SK-N-SH (cell line): ENCODE results near the gene IL6ST. TPM values are rescaled to one million over a fixed set of nuclear protein-coding genes. Genes with fewer than 3 reads are reported as not detected.

ENCODE experiments used
- CTCF ChIA-PET: fragments of 300-600, 350-600 bp; formaldehyde crosslinking; extraction: SDS; loops from one replicate; lab custom pipeline; 2021; lab: Yijun Ruan, JAX
- POLR2A ChIA-PET: fragments of 350-600 bp; sonication (Branson Sonifier 250); formaldehyde crosslinking; extraction: SDS; loops from one replicate; lab custom pipeline; 2020; ENCODE audit warnings: antibody characterized with exemption, inconsistent platforms; lab: Yijun Ruan, JAX
- DNase-seq: peaks from one replicate; pipeline ENCODE4 v3.0.0; 2012
- H2AFZ ChIP-seq: fragments of 200-600 bp; sonication (generic); 2 replicates; pipeline ENCODE4 v1.8.1; 2016; ENCODE audit warnings: antibody characterized with exemption, mild to moderate bottlenecking, low read depth
- H3F3A ChIP-seq: fragments of 200-600 bp; sonication (generic); replicated peaks from 2 replicates; pipeline ENCODE3; 2016; ENCODE audit warnings: antibody characterized with exemption, mild to moderate bottlenecking; ENCODE audit not compliant: insufficient read depth
- H3K27ac ChIP-seq, 2 experiments: fragments of 200-500 bp in 1 of 2; fragments of 200-600 bp in 1 of 2; sonication (Bioruptor generic) in 1 of 2; sonication (generic), shearing (Covaris generic) in 1 of 2; 2 replicates each; pipeline versions ENCODE4 v1.5.1 to v1.6.1; 2014 to 2016; ENCODE audit warnings: low read depth in 2 of 2, inconsistent platforms in 1 of 2, low read length in 1 of 2, mild to moderate bottlenecking in 1 of 2, mixed read lengths in 1 of 2
- H3K27me3 ChIP-seq: fragments of 200-600 bp; sonication (generic), shearing (Covaris generic); 2 replicates; pipeline ENCODE4 v1.6.1; 2016; ENCODE audit warnings: mixed run types; ENCODE audit not compliant: insufficient read depth
- H3K36me3 ChIP-seq, 2 experiments: fragments of 200-500 bp in 1 of 2; fragments of 200-600 bp in 1 of 2; sonication (Bioruptor generic) in 1 of 2; sonication (generic) in 1 of 2; replicated peaks in 1 of 2; 2 replicates each; pipeline versions ENCODE3 to v1.5.1; 2014 to 2016; ENCODE audit warnings: low read length in 1 of 2, mild to moderate bottlenecking in 1 of 2; ENCODE audit not compliant: insufficient read depth in 2 of 2, control insufficient read depth in 1 of 2
- H3K4me1 ChIP-seq, 2 experiments: fragments of 200-500 bp in 1 of 2; fragments of 200-600 bp in 1 of 2; sonication (Bioruptor generic) in 1 of 2; sonication (generic), shearing (Covaris generic) in 1 of 2; 2 replicates each; pipeline versions ENCODE4 v1.5.1 to v1.6.1; 2014 to 2016; ENCODE audit warnings: low read depth in 1 of 2, low read length in 1 of 2, mixed run types in 1 of 2; ENCODE audit not compliant: insufficient read depth in 2 of 2, control insufficient read depth in 1 of 2
- H3K4me2 ChIP-seq: fragments of 200-600 bp; sonication (generic), shearing (Covaris generic); 2 replicates; pipeline ENCODE4 v1.6.1; 2017; ENCODE audit warnings: mixed run types
- H3K4me3 ChIP-seq, 2 experiments: fragments of 200-500 bp in 1 of 2; fragments of 200-600 bp in 1 of 2; sonication (Bioruptor generic) in 1 of 2; sonication (generic), shearing (Covaris generic) in 1 of 2; 2 replicates each; pipeline versions ENCODE4 v1.5.1 to v1.8.1; 2014 to 2016; ENCODE audit warnings: low read depth in 2 of 2, inconsistent platforms in 1 of 2, low read length in 1 of 2, mild to moderate bottlenecking in 1 of 2, mixed read lengths in 1 of 2, moderate library complexity in 1 of 2
- H3K79me2 ChIP-seq: fragments of 200-600 bp; sonication (generic); 2 replicates; pipeline ENCODE4 v1.8.1; 2017; ENCODE audit warnings: mild to moderate bottlenecking; ENCODE audit not compliant: insufficient read depth
- H3K9ac ChIP-seq: fragments of 200-600 bp; sonication (generic); 2 replicates; pipeline ENCODE4 v1.6.1; 2017; ENCODE audit warnings: mixed run types
- H3K9me2 ChIP-seq: fragments of 200-600 bp; sonication (generic); 2 replicates; pipeline ENCODE4 v1.6.1; 2017; ENCODE audit warnings: mixed run types
- H3K9me3 ChIP-seq: fragments of 200-600 bp; sonication (generic); 2 replicates; pipeline ENCODE4 v1.6.1; 2017; ENCODE audit warnings: mixed run types, mild to moderate bottlenecking, moderate library complexity
- H4K20me1 ChIP-seq: fragments of 200-600 bp; sonication (generic); 2 replicates; pipeline ENCODE4 v1.6.1; 2017; ENCODE audit warnings: mild to moderate bottlenecking, mixed run types; ENCODE audit not compliant: insufficient read depth
- CHD2 ChIP-seq: fragments of 150-350 bp; IDR thresholded peaks from 2 replicates; pipeline ENCODE4 v1.6.1; 2018; ENCODE audit warnings: low read length; ENCODE audit not compliant: partially characterized antibody
- FOSL2 ChIP-seq: IDR thresholded peaks from 2 replicates; pipeline ENCODE4 v1.4.0; 2012; ENCODE audit warnings: low read depth, mild to moderate bottlenecking, moderate library complexity, borderline replicate concordance
- FOXJ3 ChIP-seq: sonication (generic); formaldehyde crosslinking; IDR thresholded peaks from 2 replicates; pipeline ENCODE4 v1.5.1; 2020; ENCODE audit warnings: mild to moderate bottlenecking, missing genetic modification reagents
- GABPA ChIP-seq: IDR thresholded peaks from 2 replicates; pipeline ENCODE4 v1.4.0; 2012; ENCODE audit warnings: low read depth, mild to moderate bottlenecking
- GATA2 ChIP-seq: sonication (generic); formaldehyde crosslinking; IDR thresholded peaks from 2 replicates; pipeline ENCODE4 v1.5.0; 2020; ENCODE audit warnings: mild to moderate bottlenecking, missing genetic modification reagents
- MXI1 ChIP-seq: IDR thresholded peaks from 2 replicates; pipeline ENCODE4 v1.6.1; 2012; ENCODE audit warnings: mild to moderate bottlenecking, low read depth, low read length, improper control_type of control experiment
- NFIC ChIP-seq: IDR thresholded peaks from 2 replicates; pipeline ENCODE4 v1.4.0; 2012; ENCODE audit warnings: borderline replicate concordance
- RAD21 ChIP-seq: IDR thresholded peaks from 2 replicates; pipeline ENCODE4 v1.6.1; 2012; ENCODE audit warnings: mild to moderate bottlenecking, low read length
- RCOR1 ChIP-seq: fragments of 150-350 bp; IDR thresholded peaks from 2 replicates; pipeline ENCODE4 v1.6.1; 2017; ENCODE audit warnings: antibody characterized with exemption, low read length
- SIN3A ChIP-seq: IDR thresholded peaks from 2 replicates; pipeline ENCODE4 v1.6.1; 2012; ENCODE audit warnings: low read depth, mild to moderate bottlenecking, low read length, moderate library complexity, borderline replicate concordance
- SMC3 ChIP-seq: IDR thresholded peaks from 2 replicates; pipeline ENCODE4 v1.6.1; 2012; ENCODE audit warnings: low read depth, low read length, improper control_type of control experiment
- TCF12 ChIP-seq: IDR thresholded peaks from 2 replicates; pipeline ENCODE4 v1.4.0; 2012
- WGBS: methylation state at CpG from one replicate; pipeline ENCODE4 v1.1.6; 2017; ENCODE audit warnings: low lambda C conversion rate; 5-methylcytosine and 5-hydroxymethylcytosine counted together
- polyA plus RNA-seq, 3 experiments: library from polyadenylated mRNA; depleted of rRNA; stranded (reverse); fragments of >200 nt; gene quantifications; 2 replicates each; pipeline ENCODE4 v1.2.3, GENCODE V29; 2012
- TF ChIP-seq, protein P1 (sequence below): IDR thresholded peaks from 2 replicates; pipeline ENCODE4 v1.4.0; 2012; ENCODE audit warnings: low read depth, borderline replicate concordance
- TF ChIP-seq, protein P2 (sequence below): fragments of 150-350 bp; IDR thresholded peaks from 2 replicates; pipeline ENCODE4 v1.6.1; 2016; ENCODE audit warnings: mild to moderate bottlenecking, low read depth, low read length
- TF ChIP-seq, protein P3 (sequence below): IDR thresholded peaks from 2 replicates; pipeline ENCODE4 v1.6.1; 2012; ENCODE audit warnings: mild to moderate bottlenecking, low read depth, low read length, moderate library complexity
- TF ChIP-seq, protein P4 (sequence below): fragments of 200-600 bp; sonication (generic); IDR thresholded peaks from 2 replicates; pipeline ENCODE4 v1.6.1; 2017; ENCODE audit warnings: antibody characterized with exemption, mild to moderate bottlenecking, moderate library complexity
- TF ChIP-seq, protein P5 (sequence below): IDR thresholded peaks from 2 replicates; pipeline ENCODE4; 2012
- TF ChIP-seq, protein P6 (sequence below): fragments of 150-350 bp; IDR thresholded peaks from 2 replicates; pipeline ENCODE4 v1.6.1; 2017; ENCODE audit warnings: antibody characterized with exemption, low read length, low read depth, borderline replicate concordance

Gene IL6ST
- polyA plus RNA-seq, 1 of the 3 experiments (the other 2 are of a cell fraction): 16.0 TPM

DNA sequence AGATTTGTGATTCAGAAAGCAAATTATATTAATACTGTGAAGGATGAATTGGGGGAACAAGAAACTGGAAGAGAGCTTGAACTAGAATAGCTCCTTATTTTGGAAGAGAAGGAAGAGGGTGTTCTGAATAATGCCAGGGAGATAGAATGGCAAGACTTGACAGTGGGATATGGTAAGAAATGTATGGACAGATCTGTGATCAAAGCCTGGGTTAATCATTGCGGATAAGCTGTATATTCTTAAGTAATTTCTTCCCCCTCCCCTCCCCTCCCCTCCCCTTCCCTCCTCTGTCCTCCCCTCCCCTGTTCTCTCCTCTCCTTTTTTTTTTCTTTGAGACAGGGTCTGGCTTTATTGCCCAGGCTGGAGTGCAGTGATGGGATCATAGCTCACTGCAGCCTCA, 10.1 kb upstream of the IL6ST start:
- DNase-seq: no peak
- Histone ChIP-seq H3K4me2 (no peak overlapping the region), H3F3A (peaks cover 5% of the 10 kb centered on the region), H3K9me2 (no peaks in the 10 kb centered on the region), H3K9me3 (no peaks in the 10 kb centered on the region), H3K4me1 (no peaks in the 10 kb centered on the region), H4K20me1 (no peaks in the 10 kb centered on the region), H3K79me2 (no peaks in the 10 kb centered on the region), H2AFZ (no peak overlapping the region), H3K36me3 (no peaks in the 10 kb centered on the region), H3K27ac (no peak overlapping the region), H3K4me3 (no peak overlapping the region), H3K27me3 (no peaks in the 10 kb centered on the region), H3K9ac (no peak overlapping the region)
- ChIA-PET CTCF (no interaction called here), POLR2A (no interaction called here)
- TF ChIP-seq FOXJ3 (CRISPR knock-in tag): no peak
- TF ChIP-seq, protein P1, sequence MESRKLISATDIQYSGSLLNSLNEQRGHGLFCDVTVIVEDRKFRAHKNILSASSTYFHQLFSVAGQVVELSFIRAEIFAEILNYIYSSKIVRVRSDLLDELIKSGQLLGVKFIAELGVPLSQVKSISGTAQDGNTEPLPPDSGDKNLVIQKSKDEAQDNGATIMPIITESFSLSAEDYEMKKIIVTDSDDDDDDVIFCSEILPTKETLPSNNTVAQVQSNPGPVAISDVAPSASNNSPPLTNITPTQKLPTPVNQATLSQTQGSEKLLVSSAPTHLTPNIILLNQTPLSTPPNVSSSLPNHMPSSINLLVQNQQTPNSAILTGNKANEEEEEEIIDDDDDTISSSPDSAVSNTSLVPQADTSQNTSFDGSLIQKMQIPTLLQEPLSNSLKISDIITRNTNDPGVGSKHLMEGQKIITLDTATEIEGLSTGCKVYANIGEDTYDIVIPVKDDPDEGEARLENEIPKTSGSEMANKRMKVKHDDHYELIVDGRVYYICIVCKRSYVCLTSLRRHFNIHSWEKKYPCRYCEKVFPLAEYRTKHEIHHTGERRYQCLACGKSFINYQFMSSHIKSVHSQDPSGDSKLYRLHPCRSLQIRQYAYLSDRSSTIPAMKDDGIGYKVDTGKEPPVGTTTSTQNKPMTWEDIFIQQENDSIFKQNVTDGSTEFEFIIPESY: no peak
- TF ChIP-seq GABPA: no peak
- TF ChIP-seq, protein P2, sequence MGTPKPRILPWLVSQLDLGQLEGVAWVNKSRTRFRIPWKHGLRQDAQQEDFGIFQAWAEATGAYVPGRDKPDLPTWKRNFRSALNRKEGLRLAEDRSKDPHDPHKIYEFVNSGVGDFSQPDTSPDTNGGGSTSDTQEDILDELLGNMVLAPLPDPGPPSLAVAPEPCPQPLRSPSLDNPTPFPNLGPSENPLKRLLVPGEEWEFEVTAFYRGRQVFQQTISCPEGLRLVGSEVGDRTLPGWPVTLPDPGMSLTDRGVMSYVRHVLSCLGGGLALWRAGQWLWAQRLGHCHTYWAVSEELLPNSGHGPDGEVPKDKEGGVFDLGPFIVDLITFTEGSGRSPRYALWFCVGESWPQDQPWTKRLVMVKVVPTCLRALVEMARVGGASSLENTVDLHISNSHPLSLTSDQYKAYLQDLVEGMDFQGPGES: no peak
- no peak for TF ChIP-seq SIN3A
- no peak for TF ChIP-seq MXI1
- TF ChIP-seq, protein P3, sequence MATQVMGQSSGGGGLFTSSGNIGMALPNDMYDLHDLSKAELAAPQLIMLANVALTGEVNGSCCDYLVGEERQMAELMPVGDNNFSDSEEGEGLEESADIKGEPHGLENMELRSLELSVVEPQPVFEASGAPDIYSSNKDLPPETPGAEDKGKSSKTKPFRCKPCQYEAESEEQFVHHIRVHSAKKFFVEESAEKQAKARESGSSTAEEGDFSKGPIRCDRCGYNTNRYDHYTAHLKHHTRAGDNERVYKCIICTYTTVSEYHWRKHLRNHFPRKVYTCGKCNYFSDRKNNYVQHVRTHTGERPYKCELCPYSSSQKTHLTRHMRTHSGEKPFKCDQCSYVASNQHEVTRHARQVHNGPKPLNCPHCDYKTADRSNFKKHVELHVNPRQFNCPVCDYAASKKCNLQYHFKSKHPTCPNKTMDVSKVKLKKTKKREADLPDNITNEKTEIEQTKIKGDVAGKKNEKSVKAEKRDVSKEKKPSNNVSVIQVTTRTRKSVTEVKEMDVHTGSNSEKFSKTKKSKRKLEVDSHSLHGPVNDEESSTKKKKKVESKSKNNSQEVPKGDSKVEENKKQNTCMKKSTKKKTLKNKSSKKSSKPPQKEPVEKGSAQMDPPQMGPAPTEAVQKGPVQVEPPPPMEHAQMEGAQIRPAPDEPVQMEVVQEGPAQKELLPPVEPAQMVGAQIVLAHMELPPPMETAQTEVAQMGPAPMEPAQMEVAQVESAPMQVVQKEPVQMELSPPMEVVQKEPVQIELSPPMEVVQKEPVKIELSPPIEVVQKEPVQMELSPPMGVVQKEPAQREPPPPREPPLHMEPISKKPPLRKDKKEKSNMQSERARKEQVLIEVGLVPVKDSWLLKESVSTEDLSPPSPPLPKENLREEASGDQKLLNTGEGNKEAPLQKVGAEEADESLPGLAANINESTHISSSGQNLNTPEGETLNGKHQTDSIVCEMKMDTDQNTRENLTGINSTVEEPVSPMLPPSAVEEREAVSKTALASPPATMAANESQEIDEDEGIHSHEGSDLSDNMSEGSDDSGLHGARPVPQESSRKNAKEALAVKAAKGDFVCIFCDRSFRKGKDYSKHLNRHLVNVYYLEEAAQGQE: no peak
- TF ChIP-seq FOSL2: no peak
- no peak for TF ChIP-seq SMC3
- TF ChIP-seq GATA2 (CRISPR knock-in tag): no peak
- TF ChIP-seq, protein P4, sequence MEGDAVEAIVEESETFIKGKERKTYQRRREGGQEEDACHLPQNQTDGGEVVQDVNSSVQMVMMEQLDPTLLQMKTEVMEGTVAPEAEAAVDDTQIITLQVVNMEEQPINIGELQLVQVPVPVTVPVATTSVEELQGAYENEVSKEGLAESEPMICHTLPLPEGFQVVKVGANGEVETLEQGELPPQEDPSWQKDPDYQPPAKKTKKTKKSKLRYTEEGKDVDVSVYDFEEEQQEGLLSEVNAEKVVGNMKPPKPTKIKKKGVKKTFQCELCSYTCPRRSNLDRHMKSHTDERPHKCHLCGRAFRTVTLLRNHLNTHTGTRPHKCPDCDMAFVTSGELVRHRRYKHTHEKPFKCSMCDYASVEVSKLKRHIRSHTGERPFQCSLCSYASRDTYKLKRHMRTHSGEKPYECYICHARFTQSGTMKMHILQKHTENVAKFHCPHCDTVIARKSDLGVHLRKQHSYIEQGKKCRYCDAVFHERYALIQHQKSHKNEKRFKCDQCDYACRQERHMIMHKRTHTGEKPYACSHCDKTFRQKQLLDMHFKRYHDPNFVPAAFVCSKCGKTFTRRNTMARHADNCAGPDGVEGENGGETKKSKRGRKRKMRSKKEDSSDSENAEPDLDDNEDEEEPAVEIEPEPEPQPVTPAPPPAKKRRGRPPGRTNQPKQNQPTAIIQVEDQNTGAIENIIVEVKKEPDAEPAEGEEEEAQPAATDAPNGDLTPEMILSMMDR: no peak
- TF ChIP-seq, protein P5, sequence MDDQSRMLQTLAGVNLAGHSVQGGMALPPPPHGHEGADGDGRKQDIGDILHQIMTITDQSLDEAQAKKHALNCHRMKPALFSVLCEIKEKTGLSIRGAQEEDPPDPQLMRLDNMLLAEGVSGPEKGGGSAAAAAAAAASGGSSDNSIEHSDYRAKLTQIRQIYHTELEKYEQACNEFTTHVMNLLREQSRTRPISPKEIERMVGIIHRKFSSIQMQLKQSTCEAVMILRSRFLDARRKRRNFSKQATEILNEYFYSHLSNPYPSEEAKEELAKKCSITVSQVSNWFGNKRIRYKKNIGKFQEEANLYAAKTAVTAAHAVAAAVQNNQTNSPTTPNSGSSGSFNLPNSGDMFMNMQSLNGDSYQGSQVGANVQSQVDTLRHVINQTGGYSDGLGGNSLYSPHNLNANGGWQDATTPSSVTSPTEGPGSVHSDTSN: no peak
- TF ChIP-seq NFIC: no peak
- TF ChIP-seq, protein P6, sequence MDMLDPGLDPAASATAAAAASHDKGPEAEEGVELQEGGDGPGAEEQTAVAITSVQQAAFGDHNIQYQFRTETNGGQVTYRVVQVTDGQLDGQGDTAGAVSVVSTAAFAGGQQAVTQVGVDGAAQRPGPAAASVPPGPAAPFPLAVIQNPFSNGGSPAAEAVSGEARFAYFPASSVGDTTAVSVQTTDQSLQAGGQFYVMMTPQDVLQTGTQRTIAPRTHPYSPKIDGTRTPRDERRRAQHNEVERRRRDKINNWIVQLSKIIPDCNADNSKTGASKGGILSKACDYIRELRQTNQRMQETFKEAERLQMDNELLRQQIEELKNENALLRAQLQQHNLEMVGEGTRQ: no peak
- TF ChIP-seq CHD2: no peak
- no peak for TF ChIP-seq RAD21
- no peak for TF ChIP-seq TCF12
- no peak for TF ChIP-seq RCOR1
- WGBS: 87% methylated on average over 1 of the region's 1 CpG
